K562 (cell line): ENCODE data around the gene IQCE.

Experiments used
- LEF1 ChIP-seq: fragments of 450-650 bp; IDR thresholded peaks from 2 replicates; pipeline ENCODE4 v1.6.1; 2016; ENCODE audit warnings: mild to moderate bottlenecking
- NFIC ChIP-seq: fragments of 450-650 bp; IDR thresholded peaks from 2 replicates; pipeline ENCODE4 v1.6.1; 2017; ENCODE audit warnings: mild to moderate bottlenecking, inconsistent platforms
- REST ChIP-seq, 2 experiments: fragments of 450-650 bp; formaldehyde crosslinking in 1 of 2; IDR thresholded peaks; 2 replicates each; pipeline versions ENCODE4 v1.4.0 to v1.6.1; 2014 to 2020; ENCODE audit warnings: mild to moderate bottlenecking in 2 of 2, borderline replicate concordance in 1 of 2, low read depth in 1 of 2

- TF ChIP-seq NFIC (no peak), REST (IDR thresholded peaks at IDR 0.05; ENCODE audit: borderline replicate concordance) (no peak), REST (CRISPR knock-in tag; IDR thresholded peaks at IDR 0.05; ENCODE audit: low read depth) (no peak), LEF1 (no peak)
Observed at GRCh38 chr7:2510130-2510776, 48.5 kb upstream of the IQCE start.
